Suppressor macrophage (primary cell): ENCODE data around the gene CD1C.
"Not testable (repeated sequence)": the region's sequence is repeated elsewhere in the genome, so short reads cannot be mapped to it uniquely, and the experiment has no call there.

Experiments used
- DNase-seq, 4 experiments: peaks; one replicate each; pipeline ENCODE4 v3.0.0-alpha.2; 2020 to 2022
- total RNA-seq, 17 experiments: gene quantifications; one replicate each; lab custom pipeline; 2026; ENCODE audit warnings: mixed read lengths in 6 of 17, inconsistent platforms in 3 of 17; lab: John Stamatoyannopoulos, UW

The CD1C gene
- 0.85 to 3.9 (median 2.7) reads per million in 17 experiments for total RNA-seq

DNA sequence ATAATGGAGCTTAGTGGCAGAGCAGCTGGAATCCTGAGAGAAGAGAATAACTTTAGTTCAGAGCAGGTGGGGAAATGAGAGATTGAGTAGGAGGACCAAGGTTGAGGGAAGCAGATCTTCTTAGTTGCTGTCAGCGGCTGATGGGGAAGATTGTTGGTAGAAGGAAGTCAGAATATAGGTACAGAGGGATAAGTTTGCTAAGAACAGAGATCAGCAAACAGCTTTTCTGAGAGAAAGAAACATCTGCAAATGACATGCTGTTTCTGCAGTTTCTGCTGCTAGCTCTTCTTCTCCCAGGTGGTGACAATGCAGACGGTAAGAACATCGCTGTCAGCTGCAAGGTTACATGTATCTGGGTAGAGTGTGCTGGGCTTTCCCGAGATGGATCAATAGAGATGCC, at the start of gene CD1C:
CD1C (plus strand) TSS at position 113 of the 400 bp plus-strand sequence; CDS start at position 255, 142 bp downstream.
- peak in 3 of 4 experiments; percentile 9 to 37 (median 36) for DNase-seq

DNA sequence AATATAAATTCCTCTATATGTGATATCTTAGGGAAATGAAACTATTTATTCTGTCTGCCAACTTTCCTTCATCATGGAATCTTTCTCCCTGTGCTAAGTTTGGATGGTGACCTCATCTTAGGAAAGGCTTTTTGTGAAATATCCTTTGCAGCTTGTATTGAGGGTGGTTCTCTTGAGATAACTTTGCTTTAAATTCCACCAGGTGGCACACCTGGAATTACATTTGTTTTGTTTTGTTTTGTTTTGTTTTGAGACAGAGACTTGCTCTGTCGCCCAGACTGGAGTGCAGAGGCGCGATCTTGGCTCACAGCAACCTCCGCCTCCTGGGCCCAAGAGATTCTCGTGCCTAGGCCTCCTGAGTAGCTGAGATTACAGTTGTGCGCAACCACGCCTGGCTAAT, 43.1 kb upstream of the CD1C start:
- peak; percentile 21 to 64 (median 46) for DNase-seq

DNA sequence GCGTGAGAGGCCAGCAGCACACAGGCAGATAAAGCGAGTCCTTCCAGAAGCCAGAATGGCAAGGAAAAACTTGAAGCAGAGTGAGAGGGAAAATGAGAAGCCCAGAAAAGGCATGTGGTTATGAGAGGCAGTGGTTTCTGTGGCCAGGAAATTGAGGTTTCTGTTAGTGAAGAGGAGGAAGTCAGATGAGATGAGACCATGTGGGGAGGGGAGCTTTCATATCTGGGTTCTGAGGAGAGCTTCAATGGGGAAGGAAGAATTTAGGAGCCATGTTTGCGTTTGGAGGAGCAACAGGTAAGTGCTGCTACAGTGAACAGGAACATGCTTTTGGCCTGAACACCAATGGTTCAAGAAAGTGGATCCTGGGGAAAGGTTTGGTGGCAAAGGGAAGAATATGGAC, 41.6 kb upstream of the CD1C start:
- DNase-seq = peak; percentile 78 to 92 (median 88)

DNA sequence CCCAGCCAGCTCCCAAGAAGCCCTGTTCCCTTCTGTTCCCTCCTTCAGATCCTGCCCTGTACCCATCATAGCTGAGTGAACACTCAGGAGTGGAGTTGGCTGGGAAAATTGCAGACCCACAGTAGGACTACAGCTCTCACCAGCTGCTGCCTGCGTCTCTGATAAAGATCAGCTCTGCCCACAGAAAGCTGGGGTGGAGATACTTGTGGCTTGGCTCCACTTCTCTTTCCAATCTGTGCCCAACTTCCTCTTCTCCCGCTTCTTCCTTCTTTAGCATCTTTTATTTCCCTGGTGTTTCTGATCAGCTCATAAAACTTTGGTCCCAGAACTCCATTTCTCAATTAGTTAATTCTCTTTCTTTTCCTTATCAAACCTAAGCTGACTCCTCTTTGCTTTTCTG, 41.0 kb upstream of the CD1C start:
- peak; percentile 73 to 90 (median 86) for DNase-seq

DNA sequence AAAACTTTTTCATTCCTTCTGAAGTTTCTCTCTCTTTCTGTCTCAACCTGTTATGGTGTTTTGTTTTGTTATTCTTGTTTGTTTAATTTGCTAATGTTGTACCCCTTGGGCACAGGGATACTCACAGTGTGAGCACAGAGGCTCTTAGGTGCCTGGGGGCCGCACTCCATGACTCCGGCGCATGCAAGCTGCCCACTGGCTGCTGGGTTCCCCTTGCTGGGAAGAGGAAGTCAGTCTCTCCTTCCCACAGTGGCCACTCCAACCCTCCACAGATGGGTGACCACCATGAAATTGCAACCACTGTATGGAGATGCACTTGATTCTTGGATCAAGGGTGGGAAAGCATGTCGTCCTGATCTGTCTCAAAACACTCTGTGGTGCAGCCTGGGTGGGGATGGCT, 40.1 kb upstream of the CD1C start:
- DNase-seq = peak; percentile 51 to 80 (median 75)

DNA sequence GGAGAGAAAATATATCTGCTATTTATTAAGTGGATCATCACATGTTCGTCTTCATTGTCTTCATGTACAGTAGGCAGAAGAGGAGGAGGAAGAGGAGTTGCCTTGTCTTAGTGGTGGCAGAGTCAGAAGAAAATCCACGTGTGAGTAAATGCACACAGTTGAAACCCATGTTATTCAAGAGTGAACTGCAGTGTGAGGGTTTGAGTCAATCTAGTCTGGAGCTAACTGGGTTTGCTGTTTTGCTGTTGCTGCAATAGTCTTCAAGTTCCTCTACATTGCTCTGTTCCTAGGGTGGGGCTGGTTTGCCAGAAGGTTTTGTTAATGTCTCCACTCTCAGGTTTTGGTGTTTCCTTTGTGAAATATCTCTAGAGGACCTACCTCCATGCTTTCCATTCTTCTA, 38.6 kb upstream of the CD1C start:
- peak; percentile 52 to 75 (median 68) for DNase-seq

DNA sequence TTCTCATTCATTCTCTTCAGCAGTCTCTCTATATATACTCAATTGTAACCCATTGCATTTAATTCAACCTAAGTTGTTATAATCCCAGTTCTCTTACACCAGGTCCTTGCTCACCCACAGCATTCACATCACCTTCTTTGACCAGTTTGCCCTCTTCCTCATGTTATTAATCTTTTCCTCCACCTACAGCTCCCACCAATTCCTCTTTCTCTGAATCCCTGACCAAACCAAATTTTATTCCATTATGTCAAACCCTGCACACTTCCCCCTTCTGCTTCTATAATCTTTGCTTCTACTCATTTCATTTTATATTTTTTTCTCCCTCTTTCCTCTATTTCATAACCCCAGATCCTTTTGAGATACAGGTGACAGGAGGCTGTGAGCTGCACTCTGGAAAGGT, 34.1 kb upstream of the CD1C start:
- peak in 3 of 4 experiments; percentile 25 to 57 (median 55) for DNase-seq

DNA sequence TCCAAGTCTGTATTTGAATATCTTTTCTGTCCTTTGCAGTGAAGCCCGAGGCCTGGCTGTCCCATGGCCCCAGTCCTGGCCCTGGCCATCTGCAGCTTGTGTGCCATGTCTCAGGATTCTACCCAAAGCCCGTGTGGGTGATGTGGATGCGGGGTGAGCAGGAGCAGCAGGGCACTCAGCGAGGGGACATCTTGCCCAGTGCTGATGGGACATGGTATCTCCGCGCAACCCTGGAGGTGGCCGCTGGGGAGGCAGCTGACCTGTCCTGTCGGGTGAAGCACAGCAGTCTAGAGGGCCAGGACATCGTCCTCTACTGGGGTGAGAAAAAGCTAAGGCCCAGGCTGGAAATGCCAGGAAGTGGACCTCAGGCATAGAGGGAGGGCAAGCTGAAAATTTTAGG, 33.0 kb upstream of the CD1C start:
- DNase-seq = not testable (repeated sequence)

DNA sequence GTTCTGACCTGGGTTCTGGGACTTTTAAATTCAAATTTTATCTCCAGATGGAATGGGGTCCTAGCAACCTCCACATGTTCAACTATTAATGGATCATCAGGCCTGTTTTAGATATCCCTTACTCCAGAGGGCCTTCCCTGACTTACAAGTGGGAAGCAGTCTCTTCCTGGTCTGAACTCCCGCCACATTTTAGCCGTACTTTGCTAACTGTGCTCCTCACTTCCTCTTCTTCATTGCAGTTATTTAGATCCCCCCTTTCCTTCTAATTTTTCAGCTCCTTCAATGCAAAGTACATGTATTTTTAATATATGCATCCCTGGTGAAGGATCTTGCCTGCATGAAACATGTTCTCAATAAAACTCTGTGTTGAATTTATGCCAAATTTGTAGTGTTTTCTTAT, 31.8 kb upstream of the CD1C start:
- DNase-seq = peak in 3 of 4 experiments; percentile 30 to 52 (median 39)

DNA sequence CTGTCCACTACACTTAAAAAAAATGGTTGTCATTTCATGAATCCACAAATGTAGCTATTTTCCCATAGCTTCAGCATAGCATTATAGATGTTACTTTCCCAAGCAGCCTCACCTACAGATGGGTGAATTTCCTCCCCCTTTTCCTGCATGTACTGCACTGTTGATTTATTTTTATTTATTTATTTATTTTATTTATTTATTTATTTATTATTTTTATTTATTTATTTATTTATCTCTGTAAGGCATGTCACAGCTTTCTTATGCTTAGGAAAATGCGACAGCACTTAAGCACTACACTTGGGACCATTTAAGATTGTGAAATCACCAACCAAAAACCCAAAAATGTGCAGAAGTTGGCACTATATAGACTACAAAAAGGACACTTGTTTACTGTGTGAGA, 30.6 kb upstream of the CD1C start:
- DNase-seq = no peak

DNA sequence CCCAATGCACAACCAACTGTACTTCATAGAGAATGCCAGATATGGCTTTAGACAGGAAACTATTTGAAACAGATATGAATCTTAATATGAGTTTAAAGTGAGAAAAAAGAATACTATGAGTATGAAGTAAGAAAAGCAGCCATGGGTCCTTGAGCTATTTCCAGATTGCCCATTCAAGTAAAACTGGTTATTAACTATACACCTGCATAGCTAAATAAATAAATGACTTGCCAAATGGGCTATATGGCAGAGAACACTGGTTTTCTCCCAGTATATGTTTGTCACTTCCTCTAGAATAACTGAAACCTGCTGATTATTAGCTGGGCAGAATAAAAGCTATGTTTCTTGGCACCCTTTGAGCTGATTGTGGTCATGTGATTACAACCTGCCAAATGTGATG, 17.0 kb upstream of the CD1C start:
- peak in 1 of 4 experiments; percentile 31 for DNase-seq

DNA sequence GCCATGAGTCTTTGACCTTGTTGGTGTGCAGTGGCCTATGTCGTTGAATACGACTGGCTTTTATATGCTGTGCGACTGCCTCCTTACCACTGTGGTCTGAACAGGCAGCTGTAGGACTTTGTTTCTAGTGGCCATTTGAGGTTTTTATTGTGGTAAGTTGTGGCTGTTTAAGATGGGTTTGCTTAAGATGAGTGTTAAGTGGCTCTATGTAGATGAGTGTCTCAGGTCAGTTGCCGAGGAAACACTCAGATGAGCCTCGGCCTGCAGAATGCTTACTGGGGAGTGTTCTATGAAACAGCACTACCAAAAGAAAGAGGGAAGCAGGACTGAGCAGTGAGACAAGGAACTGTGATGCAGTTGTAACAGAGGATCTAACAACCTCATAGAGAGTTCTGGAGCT, 14.9 kb upstream of the CD1C start:
- DNase-seq = peak in 2 of 4 experiments; percentile 31 to 44

DNA sequence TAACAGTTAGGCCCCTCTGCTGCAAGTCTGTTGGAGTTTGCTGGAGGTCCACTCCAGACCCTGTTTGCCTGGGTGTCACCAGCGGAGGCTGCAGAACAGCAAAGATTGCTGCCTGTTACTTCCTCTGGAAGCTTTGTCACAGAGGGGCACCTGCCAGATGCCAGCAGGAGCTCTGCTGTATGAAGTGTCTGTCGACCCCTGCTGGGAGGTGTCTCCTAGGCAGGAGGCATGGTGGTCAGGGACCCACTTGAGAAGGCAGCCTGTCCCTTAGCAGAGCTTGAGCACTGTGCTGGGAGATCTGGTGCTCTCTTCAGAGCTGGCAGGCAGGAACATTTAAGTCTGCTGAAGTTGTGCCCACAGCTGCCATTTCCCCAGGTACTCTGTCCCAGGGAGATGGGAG, 7.3 kb upstream of the CD1C start:
- not testable (repeated sequence) for DNase-seq

DNA sequence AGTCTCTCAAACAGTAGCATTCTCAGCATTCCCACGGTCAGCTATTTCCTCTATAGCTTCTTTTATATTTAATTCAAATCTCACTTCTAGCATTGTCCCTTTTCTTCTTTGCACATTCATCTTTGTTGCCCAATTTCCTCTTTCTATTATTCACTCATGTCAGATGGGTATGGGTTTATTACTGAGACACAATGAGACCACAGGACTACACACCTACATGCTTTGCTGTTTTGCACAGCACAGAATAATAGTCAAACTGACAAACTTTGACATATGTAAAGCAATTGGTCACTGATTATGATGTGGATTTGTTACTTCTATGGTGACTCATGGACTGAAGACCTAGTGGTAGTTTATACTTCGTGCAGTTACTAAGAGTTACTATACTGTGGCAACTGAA, 5.8 kb upstream of the CD1C start:
- peak; percentile 61 to 96 (median 78) for DNase-seq

DNA sequence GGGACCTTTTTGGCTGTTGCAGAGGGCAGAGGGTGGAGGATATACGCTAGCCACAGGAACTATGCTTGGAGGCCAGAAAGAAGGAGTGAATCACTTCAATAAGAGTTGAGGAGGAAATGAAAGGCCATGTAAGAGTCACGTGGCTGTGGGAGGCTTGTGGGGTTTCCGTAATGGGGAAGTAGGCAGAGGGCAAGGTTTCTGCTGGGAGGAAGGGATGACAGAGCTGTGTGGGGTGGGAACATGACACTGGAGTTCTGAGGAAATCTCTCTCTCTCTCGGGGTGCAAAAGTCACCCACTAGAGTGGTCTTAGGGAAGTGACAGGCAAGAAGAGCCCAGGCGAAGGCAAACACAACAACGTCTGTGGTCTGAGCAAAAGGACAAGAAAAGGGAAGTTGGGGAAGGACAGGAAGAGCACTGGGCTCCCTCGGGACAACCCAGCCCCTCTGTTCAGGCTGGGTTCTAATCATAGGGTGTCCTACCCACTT, 3.9 kb upstream of the CD1C start:
- peak; percentile 96 to 100 (median 97) for DNase-seq

DNA sequence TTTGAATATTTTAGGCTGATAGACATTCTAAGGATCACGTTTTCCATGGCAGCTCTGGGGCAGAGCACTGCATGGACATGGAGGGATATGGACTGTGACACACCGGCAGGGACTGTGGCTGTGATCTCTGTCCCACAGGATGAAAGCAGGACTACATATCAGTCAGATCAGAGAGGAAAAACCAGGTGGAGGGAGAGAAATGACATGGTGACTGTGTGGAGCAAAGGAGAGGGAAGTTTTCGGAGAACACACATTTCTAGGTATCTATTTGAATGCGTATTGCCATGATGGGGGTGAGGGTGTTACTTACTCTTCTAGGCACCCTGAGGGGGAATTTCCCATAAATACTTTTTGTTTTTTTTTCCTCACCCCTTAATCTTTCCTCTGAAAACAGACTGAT, 3.2 kb upstream of the CD1C start:
- DNase-seq = peak in 1 of 4 experiments; percentile 20

DNA sequence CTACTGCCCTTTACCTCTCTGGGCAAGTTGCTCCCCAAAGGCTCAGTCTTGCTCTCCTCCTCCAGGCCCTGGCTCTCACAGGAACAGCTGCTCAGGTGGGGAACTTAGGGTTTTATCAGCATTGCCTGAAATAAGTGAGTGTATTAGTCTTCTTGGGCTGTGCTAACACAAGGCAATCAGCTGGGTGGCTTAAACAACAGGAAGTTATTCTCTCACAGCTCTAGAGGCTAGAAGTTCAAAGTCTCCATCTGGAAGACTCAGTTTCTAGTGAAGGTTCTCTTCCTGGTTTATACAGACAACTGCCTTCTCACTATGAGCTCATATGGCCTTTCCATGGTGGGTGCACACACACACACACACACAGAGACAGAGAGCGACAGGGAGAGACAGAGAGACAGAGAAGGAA, 2.8 kb upstream of the CD1C start:
- peak; percentile 19 to 57 (median 42) for DNase-seq

DNA sequence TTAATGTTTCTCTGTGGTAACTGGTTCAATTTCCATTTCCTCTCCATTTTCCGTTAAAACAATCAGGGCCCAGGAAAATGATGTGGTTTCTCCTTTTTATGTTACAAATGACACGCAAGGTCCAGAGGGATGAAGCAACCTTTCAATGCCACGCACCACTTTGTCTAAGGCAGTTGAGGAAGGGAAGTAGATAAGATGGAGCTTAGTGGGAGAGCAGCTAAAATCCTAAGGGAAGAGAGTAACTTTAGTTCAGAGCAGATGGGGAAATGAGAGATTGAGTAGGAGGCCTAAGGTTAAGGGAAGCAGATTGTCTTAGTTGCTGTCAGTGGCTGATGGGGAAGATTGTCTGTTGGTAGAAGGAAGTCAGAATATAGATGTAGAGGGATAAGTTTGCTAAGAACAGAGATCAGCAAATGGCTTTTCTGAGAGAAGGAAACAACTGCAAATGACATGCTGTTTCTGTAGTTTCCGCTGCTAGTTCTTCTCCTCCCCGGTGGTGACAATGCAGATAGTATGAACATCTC, 660 bp downstream of the CD1C start:
- DNase-seq = peak; percentile 67 to 87 (median 76)

DNA sequence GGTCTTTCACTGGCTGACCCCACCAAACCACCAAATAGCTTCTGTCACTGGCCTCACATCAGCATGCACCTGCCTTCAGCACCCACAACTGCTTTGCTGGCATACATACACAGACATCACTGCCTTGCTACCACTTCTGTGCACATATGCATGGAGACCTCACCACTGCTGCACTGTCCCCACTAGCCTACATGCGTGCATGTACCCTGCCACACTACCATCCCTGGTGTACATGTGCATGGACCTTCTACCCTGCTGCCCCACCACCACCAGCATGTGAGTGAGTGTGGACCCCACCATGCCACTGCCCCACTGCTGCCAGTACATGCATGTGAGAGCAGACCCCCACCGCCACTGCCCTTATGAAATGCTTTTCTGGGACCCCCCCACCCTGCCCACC, 6.1 kb downstream of the CD1C start:
- no peak for DNase-seq

DNA sequence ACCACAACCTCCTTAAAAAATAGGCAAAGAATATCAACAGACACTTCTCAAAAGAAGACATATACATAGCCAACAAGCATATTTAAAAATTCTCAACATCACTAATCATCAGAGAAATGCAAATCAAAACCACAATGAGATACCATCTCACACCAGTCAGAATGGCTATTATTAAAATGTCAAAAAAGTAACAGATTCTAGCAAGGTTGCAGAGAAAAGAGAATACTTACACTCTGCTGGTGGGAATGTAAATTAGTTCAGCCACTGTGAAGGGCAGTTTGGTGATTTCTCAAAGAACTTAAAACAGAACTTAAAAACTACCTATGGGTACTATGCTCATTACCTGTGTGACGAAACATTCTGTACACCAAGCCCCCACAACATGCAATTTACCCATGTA, 20.9 kb downstream of the CD1C start:
- no peak for DNase-seq

DNA sequence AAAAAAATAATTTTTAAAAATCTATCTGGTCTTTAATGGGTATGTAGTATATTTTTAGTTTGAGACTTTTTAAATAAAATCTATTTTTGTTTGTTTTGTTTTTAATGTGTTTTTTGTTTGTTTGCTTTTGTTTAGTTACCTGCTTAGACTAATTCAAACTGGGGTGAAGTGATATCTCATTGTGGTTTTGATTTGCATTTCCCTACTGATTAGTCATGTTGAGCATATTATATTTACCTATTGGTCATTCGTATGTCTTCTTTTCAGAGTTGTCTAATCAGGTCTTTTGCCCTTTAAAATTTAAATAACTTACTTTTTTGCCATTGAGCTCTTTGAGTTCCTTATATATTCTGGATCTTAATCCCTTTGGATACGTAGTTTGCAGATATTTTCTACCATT, 21.3 kb downstream of the CD1C start:
- DNase-seq = no peak

DNA sequence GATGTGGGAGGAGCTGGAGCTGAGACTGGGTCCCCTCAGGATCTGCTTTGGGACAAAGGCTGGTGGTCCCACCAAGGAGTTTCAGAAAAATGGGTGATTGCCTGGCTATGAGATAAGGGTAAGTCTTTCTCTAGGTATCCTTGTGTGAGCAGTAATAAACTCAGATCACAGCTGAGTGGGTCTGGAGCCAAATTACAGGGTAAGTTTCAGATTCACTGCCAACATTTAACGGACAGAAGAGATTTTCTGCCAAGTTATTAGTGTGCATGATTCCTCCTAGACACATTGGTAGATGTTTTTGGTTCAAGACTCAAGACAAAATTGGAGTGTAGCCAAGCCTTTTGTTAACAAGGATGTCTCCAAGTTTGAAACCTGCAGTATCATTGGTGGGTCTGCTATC, 34.1 kb downstream of the CD1C start:
- no peak for DNase-seq

DNA sequence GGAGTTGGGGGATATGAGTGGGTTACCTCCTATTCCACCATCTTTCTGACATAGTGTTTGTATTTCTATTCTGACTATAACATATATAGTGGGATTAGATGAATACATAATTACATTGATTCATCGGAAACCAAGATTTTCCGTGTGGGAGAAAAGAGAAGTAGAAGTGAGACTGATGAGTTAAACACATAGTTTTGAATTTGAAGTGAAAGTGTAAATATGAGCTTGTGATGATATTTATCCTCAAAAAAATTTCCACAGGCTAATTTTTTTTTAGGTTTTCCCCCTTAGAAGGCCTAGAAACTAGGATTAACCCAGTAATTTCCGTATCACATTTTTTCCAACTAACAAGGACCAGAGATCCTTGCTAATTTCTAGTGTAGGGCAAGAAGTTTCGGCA, 34.7 kb downstream of the CD1C start:
- DNase-seq = peak; percentile 21 to 61 (median 50)

DNA sequence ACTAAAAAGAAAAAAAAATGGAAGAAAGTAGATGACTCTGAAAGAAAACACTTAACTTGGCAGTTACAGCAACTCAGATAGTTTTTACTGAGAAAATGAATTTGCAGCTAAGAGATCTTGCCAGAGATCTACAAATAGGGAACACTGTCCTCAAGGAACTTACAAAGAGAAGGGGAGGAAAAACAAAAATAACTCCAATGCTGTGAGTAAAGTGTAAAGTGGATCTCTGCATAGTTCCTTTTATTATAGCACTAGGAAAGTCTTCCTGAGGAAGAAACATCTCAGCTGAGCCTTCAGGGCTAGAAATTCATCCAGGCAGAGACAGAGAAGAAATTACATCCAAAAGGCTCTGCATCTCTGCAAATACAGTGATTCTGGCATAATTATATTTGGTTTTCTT, 37.8 kb downstream of the CD1C start:
- peak; percentile 14 to 61 (median 42) for DNase-seq

DNA sequence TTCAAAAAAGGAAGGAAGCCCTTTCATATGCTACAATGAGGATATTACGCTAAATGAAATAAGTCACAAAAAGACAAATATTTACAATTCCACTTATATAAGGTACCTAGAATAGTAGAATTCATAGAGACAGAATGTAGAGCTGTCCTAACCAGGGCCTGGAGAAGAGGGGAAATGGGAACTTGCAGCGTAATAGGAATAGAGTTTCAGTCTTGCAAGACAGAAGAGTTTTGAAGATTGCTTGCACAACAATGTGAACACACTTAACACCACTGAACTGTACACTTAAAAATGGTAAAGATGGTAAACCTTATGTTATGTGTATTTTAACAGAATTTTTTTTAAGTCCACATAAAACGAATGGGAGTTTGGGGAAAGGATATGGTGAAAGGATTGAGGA, 38.7 kb downstream of the CD1C start:
- DNase-seq = peak; percentile 14 to 71 (median 56)
